Stimulated activated CD8-positive, alpha-beta memory T cell treated with anti-CD3 and anti-CD28 coated beads, Interleukin-12 subunit alpha, Interleukin-12 subunit beta, amount 100 ng/mL, for 1 hour (primary cell): ENCODE data around the gene ZFAND2A.
"Not testable (repeated sequence)": the region's sequence is repeated elsewhere in the genome, so short reads cannot be mapped to it uniquely, and the experiment has no call there.

Source experiments
- DNase-seq: peaks from one replicate; pipeline ENCODE4 v3.0.0-alpha.2; 2020; ENCODE audit warnings: low read depth

The ZFAND2A gene, protein sequence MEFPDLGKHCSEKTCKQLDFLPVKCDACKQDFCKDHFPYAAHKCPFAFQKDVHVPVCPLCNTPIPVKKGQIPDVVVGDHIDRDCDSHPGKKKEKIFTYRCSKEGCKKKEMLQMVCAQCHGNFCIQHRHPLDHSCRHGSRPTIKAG

DNA sequence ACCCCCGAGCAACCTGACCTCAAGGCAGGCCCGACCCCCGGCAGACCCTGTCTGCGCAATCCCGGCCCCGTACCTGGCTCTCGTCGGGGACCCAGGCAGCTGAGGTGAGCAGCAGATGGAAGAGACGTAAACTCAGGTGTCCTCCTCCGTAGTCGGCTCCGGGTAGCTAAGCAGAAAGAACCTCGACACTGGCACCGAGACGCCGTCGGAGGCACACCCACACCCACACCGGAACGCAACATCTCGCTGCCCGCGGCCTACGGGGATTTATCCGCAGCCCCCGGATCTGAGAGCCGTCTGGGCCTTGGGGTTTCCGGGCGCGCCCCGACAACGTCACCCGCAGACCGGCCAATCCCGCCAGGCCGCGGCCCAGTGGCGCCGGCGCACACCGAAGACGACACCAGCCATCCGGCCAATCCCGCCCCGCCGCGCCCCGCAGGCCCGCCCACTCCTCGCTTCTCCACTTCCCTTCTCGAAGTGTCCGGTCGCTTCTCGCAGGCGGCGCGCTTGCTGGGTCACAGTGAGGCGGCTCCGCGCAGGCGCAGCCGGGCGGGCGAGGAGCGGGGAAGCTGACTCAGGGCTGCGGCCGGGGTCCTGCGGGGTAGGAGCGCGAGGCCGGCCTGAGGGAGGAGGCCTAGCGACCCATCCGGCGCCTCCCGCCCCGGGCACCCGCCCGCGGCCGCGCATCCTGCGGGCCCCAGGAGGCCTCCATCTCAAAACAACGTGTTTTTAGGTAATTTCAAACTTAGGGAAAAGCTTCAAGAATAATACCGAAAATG, at the start of gene ZFAND2A:
TSS of gene ZFAND2A (minus strand) at position 306 of the 779 bp plus-strand sequence. CDS start 1,984 bp downstream, outside the sequence.
- DNase-seq, result peak; percentile 98

DNA sequence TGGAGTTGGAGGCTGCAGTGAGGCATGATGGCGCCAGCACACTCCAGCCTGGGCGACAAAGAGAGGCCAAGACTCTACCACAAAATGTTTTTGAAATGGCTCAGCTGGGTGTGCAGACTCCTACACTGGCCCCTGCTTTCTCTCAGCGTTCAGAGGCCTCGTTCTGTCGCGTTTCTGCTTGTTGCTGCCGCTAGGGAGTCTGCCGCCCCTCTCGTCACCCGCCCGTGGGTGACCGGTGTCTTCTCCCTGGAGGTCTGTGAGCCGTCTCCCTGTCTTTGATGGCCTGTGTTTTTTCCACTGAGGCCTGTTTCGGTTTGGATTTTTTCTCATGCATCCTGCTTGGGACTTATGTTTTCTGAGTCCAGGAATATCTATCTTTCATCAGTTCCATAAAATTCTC, 49.1 kb upstream of the ZFAND2A start:
- no peak for DNase-seq

DNA sequence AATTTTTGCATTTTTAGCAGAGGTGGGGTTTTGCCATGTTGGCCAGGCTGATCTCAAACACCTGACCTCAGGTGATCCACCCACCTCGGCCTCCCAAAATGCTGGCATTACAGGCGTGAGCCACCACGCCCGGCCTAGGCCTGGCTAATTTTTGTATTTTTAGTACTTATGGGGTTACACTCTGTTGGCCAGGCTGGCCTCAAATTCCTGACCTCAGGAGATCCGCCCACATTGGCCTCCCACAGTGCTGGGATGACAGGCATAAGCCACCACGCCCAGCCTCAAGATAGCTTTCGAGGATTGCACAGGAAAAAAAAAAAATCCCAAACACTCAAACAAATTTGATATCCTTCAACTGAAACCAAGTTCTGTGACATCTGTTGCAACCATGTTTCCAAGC, 45.7 kb upstream of the ZFAND2A start:
- DNase-seq, result not testable (repeated sequence)

DNA sequence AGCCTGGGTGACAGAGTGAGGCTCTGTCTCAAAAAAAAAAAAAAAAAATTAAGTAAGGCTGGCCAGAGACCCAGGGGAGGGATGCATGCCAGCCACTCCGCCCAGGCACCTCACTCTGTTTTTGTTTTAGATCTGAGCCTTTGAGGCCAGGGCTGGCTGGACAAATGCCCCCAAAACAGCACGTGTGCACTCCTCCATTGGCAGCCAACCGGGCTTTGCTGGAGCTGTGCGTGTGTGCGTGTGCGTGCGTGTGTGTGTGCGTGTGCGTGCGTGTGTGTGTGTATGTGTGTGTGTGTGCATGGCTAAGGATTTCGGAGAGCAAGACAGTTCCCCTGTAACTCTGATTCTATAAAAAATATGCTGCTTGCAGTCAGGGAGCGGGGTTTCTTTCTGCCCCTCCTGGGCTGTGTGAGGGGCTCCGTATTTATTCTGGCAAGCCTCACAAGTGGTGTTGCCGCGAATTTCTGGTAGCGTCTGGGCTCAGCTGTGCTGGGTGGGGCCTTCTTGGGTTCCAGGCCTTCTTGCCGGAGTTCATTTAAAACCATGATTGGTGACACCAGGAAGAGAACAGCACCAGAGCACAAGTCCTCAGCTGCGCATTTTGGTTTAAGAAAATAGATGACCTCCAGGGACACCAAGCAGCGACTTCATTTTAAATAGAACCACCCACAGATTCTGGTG, 44.6 kb upstream of the ZFAND2A start:
- no peak for DNase-seq

DNA sequence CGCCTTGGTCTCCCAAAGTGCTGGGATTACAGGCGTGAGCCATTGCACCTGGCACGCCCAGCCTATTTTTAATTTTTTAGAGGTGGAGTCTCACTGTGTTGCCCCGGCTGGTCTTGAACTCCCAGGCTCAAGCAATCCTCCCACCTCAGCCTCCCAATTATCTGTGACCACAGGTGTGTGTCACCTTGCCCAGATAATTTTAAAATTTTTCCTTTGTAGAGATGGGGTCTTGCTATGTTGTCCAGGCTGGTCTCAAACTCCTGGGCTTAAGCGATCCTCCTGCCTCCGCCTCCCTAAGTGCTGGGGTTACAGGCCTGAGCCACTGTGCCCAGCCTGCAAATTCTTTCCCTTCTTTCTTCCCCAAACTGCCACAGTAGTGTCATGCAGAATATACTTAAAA, 42.9 kb upstream of the ZFAND2A start:
- not testable (repeated sequence) for DNase-seq

DNA sequence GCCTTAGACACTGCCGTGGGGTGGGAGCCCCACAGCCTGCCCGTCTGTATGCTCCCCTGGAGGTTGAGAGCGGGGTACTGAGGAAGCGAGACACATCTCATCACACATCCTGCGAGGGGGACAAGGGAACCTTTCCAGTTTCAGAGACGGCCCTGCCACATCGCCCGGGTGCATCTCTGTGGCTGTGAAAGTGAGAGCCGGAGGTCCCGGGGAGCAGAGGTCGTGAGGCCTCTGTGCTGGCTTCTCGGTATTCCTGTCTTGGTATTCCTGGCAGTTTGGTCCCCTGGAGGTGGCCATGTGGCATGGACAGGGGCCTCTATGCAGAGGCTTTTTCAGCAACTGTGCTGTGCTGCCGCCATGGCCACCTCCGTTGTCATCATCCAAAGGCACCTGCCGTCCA, 41.9 kb upstream of the ZFAND2A start:
- no peak for DNase-seq

DNA sequence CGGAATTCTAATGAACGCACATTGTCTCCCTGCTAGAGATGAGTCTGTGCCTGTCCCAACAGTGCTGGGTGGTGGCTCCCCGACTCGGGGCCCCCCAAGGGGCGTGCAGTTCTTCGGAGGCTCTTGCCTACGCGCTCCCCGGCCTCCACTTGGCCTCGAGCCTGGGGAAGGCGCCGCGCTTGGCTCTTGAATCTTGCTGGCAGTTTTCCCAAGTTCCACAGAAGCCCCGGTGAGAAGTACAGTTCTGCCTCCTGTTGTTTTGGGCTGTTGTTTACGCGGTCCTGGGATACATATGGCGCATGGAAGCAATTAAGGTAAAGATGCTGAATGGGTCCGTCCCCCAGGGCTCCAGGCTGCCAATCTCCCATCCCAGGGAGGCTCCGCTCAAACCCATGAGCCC, 40.0 kb upstream of the ZFAND2A start:
- no peak for DNase-seq

DNA sequence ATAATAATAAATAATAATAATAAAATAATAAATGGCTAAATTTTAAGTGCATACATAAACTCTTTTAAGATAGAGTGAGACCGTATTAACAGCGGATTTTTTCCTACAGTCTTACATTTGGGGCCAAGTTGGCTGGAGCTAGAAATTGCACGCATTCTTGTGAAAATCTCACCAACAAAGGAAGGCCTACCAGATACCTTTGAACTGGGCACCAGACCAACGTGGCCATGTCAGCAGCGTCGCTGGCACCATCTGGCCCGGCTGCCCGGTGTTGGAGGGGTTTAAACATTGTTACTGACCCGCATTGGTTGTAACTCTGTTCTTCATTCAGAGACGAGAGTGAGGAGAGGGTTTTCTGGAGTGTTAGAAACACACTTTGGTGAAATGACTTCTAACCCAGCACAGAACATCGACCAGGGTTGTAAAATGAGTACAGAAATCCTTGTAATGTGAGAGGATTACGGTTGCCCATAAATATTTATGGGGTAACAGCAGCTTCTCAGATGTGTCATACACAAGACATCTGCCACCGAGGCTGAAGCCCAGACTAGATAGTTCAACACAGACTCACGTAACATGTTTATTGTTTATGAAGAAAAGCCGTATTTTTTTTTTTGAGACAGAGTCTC, 38.1 kb upstream of the ZFAND2A start:
- DNase-seq, result no peak

DNA sequence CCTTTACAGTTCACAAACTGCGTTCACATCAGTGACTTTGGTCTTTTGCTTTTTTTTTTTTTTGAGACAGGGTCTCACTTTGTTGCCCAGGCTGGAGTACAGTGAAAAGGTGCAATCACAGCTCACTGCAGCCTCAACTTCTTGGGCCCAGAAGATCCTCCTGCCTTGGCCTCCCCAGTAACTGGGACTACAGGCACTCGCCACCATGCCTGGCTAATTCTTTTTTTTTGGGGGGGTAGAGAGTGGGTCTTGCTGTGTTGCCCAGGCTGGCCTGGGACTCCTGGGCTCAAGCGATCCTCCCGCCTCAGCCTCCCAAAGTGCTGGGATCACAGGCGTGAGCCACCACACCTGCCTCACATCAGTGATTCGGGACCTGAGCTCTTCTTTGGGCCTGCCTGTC, 37.0 kb upstream of the ZFAND2A start:
- no peak for DNase-seq

DNA sequence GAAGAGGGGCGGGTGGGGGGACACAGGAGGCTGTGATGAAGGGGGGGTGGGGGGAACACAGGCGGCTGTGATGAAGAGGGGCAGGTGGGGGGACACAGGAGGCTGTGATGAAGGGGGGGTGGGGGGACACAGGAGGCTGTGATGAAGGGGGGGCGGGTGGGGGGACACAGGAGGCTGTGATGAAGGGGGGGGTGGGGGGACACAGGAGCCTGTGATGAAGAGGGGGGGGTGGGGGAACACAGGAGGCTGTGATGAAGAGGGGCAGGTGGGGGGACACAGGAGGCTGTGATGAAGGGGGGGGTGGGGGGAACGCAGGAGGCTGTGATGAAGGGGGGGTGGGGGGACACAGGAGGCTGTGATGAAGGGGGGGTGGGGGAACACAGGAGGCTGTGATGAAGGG, 36.4 kb upstream of the ZFAND2A start:
- DNase-seq, result not testable (repeated sequence)

DNA sequence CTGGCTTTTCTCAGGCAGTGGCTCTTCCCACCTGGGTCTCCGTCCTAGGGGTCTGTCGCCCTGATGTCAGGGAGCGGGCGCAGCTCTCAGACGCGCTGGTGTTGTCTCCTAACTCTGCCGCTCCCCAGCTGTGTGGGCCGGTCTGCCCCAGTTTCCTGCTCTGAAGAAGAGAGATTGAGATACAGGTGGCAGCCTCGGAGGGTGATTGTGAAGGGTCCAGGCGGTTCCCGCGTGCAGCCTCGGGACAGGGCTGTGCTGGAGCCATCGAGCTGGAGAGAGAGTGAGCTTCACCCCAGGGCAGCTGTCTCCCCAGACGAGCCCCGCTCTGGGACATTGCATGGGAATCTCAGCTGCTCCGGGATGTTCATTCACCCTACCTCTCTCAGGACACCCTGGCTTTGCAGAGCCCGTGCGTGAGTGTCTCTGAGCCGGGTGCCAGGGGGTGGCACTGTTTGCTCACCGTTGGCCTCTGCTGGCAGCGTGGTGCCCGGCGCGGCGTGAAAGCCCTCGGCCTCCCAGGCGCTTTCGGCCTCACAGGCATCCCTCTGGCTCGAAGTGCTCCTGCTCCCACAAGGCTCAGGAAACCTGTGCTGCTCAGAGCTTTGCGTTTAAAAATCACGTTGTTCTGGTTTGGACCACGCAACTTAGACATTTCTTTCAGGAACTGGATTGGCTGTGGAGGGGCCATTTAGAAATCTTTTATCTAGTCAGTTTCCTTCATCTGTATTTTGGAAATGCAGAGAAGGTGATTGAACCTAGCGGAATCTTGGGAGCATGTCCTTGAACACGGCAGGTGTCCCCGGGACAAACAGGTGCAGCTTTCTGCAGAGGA, 33.8 kb upstream of the ZFAND2A start:
- DNase-seq, result no peak

DNA sequence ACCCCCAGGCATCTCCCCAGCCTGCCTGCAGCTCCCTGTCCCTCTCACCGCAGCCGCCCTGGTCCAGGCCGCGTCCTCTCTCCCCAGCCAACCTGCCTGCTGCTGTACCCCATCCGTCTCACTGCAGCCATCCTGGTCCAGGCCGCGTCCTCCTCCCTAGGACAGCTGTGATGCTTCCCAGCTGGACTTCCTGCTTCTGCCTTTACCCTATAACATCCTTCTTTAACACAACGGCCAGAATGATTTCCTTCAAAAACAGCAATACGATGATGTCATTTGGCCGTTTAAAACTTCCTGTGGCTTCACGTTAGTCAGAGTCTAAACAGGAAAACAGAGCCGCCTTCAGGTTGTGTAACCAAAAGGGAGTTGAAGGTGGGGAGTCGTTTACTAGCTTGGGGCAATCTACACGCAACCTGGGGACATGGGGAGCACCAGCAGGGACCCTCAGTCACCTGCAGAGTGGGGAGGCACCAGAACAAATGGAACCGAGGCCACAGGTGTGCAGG, 32.2 kb upstream of the ZFAND2A start:
- DNase-seq, result no peak

DNA sequence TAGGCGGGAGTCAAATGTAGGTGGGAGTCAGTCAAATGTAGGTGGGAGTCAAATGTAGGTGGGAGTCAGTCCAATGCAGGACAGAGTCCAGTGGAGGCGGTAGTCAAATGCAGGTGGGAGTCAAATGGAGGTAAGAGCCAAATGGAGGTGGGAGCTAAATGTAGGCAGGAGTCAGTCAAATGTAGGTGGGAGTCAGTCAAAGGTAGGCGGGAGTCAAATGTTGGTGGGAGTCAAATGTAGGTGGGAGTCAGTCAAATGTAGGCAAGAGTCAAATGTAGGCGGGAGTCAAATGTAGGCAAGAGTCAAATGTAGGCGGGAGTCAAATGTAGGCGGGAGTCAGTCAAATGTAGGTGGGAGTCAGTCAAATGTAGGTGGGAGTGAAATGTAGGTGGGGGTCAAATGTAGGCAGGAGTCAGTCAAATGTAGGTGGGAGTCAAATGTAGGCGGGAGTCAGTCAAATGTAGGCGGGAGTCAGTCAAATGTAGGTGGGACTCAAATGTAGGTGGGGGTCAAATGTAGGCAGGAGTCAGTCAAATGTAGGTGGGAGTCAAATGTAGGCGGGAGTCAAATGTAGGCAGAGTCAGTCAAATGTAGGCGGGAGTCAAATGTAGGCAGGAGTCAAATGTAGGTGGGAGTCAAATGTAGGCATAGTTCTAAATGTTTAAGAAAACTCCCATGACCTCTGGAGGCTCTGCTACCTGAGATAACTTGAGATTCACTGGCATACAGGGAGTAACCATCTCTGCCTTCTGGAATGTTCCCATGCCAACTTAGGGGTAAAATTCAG, 30.2 kb upstream of the ZFAND2A start:
- DNase-seq, result no peak

DNA sequence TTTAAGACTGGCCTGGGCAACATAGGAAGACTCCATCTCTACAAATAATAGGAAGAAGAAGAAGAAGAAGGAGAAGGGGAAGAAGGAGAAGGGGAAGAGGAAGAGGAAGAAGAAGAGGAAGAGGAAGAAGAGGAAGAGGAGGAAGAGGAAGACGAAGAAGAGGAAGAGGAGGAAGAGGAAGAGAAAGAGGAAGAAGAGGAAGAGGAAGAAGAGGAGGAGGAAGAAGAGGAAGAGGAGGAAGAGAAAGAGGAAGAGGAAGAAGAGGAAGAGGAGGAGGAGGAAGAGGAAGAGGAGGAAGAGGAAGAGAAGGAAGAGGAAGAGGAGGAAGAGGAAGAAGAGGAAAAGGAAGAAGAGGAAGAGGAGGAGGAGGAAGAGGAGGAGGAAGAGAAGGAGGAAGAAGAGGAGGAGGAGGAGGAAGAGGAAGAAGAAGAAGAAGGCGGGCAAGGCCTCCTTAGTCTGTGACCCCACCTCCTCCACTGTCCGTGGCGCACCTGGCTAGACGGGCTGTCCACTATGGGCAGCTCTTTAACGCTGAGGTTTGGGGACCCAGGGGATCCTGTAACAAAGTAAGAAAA, 28.8 kb upstream of the ZFAND2A start:
- no peak for DNase-seq

DNA sequence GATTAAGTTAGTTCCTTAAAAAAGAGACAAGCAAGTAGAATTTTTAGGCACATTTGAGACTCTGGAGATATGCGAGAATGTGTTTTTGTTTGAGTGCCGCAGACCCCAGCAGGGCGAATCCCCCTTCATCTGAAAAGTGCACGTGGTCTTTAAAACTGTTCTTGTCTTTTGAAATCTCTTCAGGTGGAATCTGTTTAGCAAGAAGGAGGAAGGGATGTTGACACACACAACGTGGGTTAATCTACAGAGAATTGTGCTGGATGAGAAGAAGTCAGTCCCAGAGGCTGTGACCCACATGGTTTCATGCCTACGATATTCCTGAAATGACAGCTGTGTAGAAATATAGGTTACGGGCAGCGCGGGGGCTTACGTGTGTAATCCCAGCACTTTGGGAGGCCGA, 27.1 kb upstream of the ZFAND2A start:
- DNase-seq, result no peak

DNA sequence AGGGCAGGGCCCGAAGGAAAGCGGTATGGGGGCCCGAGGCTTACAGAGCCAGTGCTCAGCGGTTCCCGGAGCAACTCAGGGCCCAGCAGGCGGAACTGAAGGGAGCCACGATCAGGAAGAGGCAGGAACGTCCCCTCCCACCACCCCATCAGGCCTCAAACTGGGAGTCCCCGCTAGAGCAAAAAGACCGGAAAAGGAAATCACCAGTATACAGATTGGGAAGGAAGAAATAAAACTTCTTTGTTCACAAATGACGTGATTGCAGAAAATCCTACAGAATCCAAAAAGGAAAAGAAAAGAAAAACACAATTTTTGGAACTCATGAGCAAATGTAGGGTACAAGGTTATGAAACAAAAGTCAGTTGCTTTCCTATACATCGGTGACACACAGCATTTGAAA, 21.6 kb upstream of the ZFAND2A start:
- no peak for DNase-seq

DNA sequence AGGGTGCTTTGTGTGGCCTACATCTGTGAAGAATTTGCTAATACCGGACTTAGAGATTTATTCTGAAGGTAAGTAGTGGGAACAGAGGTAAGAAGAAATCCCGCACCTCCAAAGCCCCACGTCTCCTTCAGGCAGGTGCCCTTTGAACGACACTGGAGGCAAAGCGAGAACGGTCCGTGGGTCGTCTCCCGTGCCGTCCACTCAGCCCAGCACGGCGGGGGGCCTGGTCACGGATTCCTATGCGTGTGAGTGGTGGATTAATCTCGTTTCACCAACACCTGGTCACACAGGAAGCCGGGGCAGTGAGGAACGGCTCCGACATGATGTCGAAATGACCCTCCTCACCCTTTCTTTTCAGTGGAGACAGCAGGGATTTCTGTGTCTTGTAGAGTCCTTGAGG, 21.0 kb upstream of the ZFAND2A start:
- no peak for DNase-seq

DNA sequence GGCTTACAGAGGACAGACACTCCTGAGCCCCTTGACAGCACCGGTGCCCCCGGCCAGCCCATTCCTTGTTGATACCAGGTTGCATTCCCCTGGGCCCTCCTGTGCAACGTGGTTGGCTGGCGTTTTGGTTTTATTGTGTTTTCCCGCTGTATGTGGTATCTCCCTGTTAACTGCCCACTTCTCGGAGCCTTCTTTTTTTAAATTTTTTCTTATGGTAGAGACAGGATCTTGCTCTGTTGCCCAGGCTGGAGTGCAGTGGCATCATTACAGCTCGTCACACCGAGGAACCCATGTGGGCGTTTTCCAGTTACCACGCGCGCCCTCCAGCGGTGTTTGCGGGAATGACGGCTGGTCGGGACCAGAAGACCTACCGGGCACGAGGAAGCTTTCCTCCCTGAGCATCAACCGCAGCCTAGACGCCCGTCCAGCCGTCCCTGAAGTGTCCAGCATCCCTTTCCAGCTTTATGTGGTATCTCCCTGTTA, 16.9 kb upstream of the ZFAND2A start:
- peak; percentile 52 for DNase-seq

DNA sequence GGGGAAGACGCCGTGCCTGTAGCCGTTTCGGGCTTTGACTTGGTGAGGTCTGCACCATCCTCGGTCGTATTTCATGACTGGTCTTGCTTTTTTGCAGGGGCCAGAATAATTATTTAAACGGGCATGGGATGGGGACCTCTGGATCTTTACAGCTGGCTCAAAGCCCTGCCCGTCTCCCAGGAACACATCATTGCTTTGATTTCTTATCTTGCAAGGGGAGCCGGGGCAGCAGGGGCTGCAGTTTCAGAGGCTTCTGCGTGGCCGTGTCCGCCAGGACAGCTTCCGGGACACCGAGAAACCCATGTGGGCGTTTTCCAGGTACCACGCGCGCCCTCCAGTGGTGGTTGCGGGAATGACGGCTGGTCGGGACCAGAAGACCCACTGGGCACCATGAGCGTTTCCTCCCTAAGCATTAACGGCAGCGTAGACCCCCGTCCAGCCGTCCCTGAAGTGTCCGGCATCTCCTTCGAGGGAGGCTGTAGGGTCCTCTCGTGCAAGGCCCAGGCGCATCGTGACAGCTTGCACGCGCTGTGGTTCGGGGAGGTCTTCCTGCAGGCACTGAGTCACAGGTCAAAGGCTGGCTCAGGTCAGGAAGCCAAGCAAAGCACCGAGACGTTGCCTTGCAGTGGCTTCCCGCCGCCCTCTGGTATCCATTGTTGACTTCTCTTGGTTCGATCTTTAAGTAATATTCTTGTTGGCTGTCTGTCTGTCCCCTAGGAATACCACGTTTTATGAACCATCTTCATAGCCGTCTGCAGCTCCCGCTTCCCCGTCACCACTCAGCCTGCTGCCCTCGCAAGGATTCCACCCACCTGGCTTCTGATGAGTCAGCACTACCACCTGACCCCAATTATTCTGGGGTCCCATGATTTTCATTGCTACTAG, 16.2 kb upstream of the ZFAND2A start:
- DNase-seq, result peak; percentile 61
